Activated B cell treated with CpG ODN at 0.5 μM for 24 hours (primary cell): ENCODE data around the gene GABRG3. TPM values are rescaled to one million over a fixed set of nuclear protein-coding genes. Genes with fewer than 3 reads are reported as not detected.

Source experiments
- ATAC-seq: fragments of 200-7000 bp; cut with Tn5 transposase; one replicate; pipeline ENCODE4 v1.10.0; 2021; ENCODE audit warnings: low read depth, mild to moderate bottlenecking, moderate library complexity
- CTCF ChIA-PET: fragments of 350-600 bp; sonication (Branson Sonifier 250); formaldehyde crosslinking; loops from one replicate; lab custom pipeline; 2021; ENCODE audit warnings: antibody characterized with exemption; lab: Charles Lee
- POLR2A ChIA-PET: fragments of 350-600 bp; sonication (Branson Sonifier 250); formaldehyde crosslinking; loops from one replicate; lab custom pipeline; 2021; ENCODE audit warnings: antibody characterized with exemption; lab: Charles Lee
- DNase-seq: peaks from one replicate; pipeline ENCODE4 v3.0.0; 2022
- H3K27ac Mint-ChIP-seq: one replicate; pipeline ENCODE4 v1.8.0; 2020; ENCODE audit warnings: mixed read lengths
- H3K27me3 Mint-ChIP-seq: one replicate; pipeline ENCODE4 v1.8.0; 2021; ENCODE audit warnings: mixed read lengths
- H3K36me3 Mint-ChIP-seq: one replicate; pipeline ENCODE4 v1.8.0; 2021; ENCODE audit warnings: low read depth, mixed read lengths
- H3K4me1 Mint-ChIP-seq: one replicate; pipeline ENCODE4 v1.8.0; 2021; ENCODE audit warnings: mixed read lengths
- H3K4me3 Mint-ChIP-seq: one replicate; pipeline ENCODE4 v1.8.0; 2020; ENCODE audit warnings: mild to moderate bottlenecking, mixed read lengths
- H3K9me3 Mint-ChIP-seq: one replicate; pipeline ENCODE4 v1.8.0; 2020; ENCODE audit warnings: mixed read lengths
- intact Hi-C: fragments of 100-400 bp; cut with micrococcal nuclease; formaldehyde crosslinking; loops from one replicate; pipeline ENCODE4 v1.15.1; 2024
- total RNA-seq: library from RNA; stranded (reverse); gene quantifications from 2 replicates; pipeline ENCODE4 v1.2.3, GENCODE V29; 2022
- TF ChIP-seq, protein P1 (sequence below): fragments of 200-600 bp; IDR thresholded peaks from one replicate; pipeline ENCODE4 v1.8.0; 2022; ENCODE audit warnings: antibody characterized with exemption, mild to moderate bottlenecking

Gene GABRG3
- total RNA-seq, 1 donor from 2014 or later, result not detected

- no peak for ATAC-seq
- H3K27me3 Mint-ChIP-seq, result no peaks in the 10 kb centered on the region
- DNase-seq, result no peak
- TF ChIP-seq, protein P1, sequence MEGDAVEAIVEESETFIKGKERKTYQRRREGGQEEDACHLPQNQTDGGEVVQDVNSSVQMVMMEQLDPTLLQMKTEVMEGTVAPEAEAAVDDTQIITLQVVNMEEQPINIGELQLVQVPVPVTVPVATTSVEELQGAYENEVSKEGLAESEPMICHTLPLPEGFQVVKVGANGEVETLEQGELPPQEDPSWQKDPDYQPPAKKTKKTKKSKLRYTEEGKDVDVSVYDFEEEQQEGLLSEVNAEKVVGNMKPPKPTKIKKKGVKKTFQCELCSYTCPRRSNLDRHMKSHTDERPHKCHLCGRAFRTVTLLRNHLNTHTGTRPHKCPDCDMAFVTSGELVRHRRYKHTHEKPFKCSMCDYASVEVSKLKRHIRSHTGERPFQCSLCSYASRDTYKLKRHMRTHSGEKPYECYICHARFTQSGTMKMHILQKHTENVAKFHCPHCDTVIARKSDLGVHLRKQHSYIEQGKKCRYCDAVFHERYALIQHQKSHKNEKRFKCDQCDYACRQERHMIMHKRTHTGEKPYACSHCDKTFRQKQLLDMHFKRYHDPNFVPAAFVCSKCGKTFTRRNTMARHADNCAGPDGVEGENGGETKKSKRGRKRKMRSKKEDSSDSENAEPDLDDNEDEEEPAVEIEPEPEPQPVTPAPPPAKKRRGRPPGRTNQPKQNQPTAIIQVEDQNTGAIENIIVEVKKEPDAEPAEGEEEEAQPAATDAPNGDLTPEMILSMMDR, result no peak
- no peak overlapping the region for H3K4me3 Mint-ChIP-seq
- H3K9me3 Mint-ChIP-seq, result no peaks in the 10 kb centered on the region
- ChIA-PET CTCF (no interaction called here), POLR2A (no interaction called here)
- no peaks in the 10 kb centered on the region for H3K4me1 Mint-ChIP-seq
- no peaks in the 10 kb centered on the region for H3K36me3 Mint-ChIP-seq
- H3K27ac Mint-ChIP-seq, result no peak overlapping the region
- intact Hi-C loops, result no loop called here
Measured at GRCh38 chr15:27054426-27054825, 83.4 kb downstream of the GABRG3 start.

DNA sequence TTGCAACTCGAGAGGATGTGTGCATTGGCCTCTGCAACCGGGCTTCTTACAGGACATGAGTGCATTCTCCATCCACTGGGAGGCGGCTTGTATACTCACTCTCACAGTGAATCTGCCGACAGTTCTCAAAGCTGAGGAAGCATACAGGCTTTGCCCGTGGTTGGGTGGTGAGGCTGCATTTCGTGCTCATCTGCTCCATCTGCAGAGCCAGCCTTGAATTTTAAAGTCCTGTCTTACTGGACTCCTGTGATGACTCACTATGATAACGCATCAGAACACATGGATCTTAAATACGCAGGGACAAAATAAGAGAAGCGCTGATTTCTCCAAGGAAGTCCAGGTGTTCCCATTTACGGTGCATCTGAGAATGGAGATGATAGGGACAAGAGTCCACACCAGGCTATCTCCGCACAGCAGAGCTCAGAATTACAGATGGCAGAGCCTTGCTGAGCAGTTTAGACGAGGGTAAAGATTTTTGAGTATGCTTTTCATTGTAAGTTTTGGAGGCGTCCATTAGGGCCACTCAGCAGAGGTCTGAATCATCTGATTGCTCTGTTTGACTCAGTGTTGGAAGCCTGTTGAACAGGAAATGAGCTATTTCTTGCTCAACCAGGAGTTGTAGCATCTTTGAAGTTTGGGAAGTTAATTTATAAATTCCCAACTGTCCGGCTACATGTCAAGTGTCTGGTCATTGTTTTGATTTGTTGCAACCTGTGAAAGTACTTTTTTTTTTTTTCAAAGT lies 87.1 kb downstream of the GABRG3 start:
- no peak overlapping the region for H3K4me3 Mint-ChIP-seq
- no peaks in the 10 kb centered on the region for H3K27me3 Mint-ChIP-seq
- H3K4me1 Mint-ChIP-seq, result no peaks in the 10 kb centered on the region
- DNase-seq (no peak), ATAC-seq (no peak)
- H3K27ac Mint-ChIP-seq, result no peak overlapping the region
- H3K36me3 Mint-ChIP-seq, result no peaks in the 10 kb centered on the region
- TF ChIP-seq, protein P1, result no peak
- ChIA-PET CTCF (interaction anchor here (0.6 kb wide), 2 partner anchors 15 to 103 kb away, joined by 3 read pairs; no protein-coding TSS in a partner anchor), POLR2A (no interaction called here)
- H3K9me3 Mint-ChIP-seq, result no peaks in the 10 kb centered on the region
- intact Hi-C loops, result loop anchor here (5.0 kb wide), 1 partner anchor 959 kb away; no protein-coding TSS in a partner anchor

- Mint-ChIP-seq H3K36me3 (no peaks in the 10 kb centered on the region), H3K27me3 (no peaks in the 10 kb centered on the region), H3K4me3 (no peak overlapping the region), H3K4me1 (no peaks in the 10 kb centered on the region), H3K9me3 (peaks cover 2% of the 10 kb centered on the region), H3K27ac (no peak overlapping the region)
- POLR2A ChIA-PET, result no interaction called here
- ATAC-seq (no peak), DNase-seq (no peak)
- TF ChIP-seq, protein P1, result no peak
- CTCF ChIA-PET, result interaction anchor here (1.2 kb wide), 1 partner anchor 8 kb away, joined by 3 read pairs; no protein-coding TSS in a partner anchor
- intact Hi-C loops, result loop anchor here (5.0 kb wide), 1 partner anchor 958 kb away; no protein-coding TSS in a partner anchor
Measured at GRCh38 chr15:27058939-27059338, 88.0 kb downstream of the GABRG3 start.

DNA sequence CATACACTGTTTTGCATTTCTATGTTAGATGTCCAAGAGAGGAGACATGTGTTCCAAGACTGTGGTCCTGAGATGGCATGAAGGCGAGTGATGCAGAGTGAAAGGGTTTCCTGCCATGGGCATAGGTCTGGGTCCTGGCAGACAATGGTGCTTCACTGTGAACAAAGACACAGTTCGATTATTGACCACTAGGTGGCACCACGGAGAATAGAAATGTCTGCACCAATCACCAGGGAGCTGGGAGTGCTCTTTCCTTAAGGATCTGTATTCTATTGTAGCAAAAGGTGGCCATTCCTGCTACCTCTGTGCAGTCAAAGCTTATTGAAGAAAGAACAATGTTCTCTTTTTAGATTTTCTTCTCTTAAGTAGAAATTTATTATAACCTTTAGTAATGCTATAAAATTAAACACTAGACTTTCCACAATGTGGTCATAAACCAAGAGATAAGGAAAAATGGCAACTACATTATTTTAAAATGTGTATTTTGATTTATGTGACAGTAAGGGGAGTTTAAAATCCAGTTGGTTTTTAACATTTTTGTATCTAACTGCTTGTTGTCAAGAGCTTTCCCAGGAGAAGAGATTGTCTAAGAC lies 88.7 kb downstream of the GABRG3 start:
- TF ChIP-seq, protein P1, result no peak
- DNase-seq, result no peak
- ChIA-PET CTCF (interaction anchor here (1.2 kb wide), 1 partner anchor 9 kb away, joined by 3 read pairs; no protein-coding TSS in a partner anchor), POLR2A (no interaction called here)
- intact Hi-C loops, result loop anchor here (5.0 kb wide), 1 partner anchor 958 kb away; no protein-coding TSS in a partner anchor
- Mint-ChIP-seq H3K9me3 (peaks cover 2% of the 10 kb centered on the region), H3K4me1 (no peaks in the 10 kb centered on the region), H3K27me3 (no peaks in the 10 kb centered on the region), H3K36me3 (no peaks in the 10 kb centered on the region), H3K27ac (no peak overlapping the region), H3K4me3 (no peak overlapping the region)
- ATAC-seq, result no peak

DNA sequence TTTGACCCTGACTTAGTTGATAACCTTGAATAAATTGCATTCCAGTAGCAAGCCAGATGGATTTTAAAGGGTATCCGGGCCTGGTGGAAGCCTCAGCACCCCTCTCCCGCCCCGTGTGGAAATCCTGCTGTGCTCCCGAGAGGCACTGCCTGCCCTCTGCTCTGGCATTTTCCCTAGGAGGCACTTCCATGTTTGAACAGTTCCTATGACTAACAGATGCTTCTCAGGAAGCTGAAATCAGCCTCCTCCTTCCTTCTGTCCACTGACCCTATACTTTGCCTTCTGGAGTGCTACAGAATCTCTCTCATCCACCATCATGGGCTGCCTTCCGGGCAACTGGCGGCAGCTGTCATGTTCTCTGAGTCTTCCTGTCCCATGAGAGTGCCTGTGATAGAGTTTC lies 90.8 kb downstream of the GABRG3 start:
- TF ChIP-seq, protein P1, result no peak
- intact Hi-C loops, result no loop called here
- ChIA-PET POLR2A (no interaction called here), CTCF (no interaction called here)
- Mint-ChIP-seq H3K27me3 (no peaks in the 10 kb centered on the region), H3K36me3 (no peaks in the 10 kb centered on the region), H3K9me3 (peaks cover 2% of the 10 kb centered on the region), H3K27ac (no peak overlapping the region), H3K4me3 (no peak overlapping the region), H3K4me1 (no peaks in the 10 kb centered on the region)
- DNase-seq (no peak), ATAC-seq (no peak)
